Lung (tissue), 12 donors: ENCODE measurements around the gene CRB2. TPM values are rescaled to one million over a fixed set of nuclear protein-coding genes. Genes with fewer than 3 reads are reported as not detected.
"Not testable (repeated sequence)": the region's sequence is repeated elsewhere in the genome, so short reads cannot be mapped to it uniquely, and the experiment has no call there.

Experiments used
- ATAC-seq: fragments of 200-7000 bp; cut with Tn5 transposase; one replicate; pipeline ENCODE4 v1.9.1; 2020; ENCODE audit warnings: moderate number of reproducible peaks; ENCODE audit not compliant: insufficient read depth, low FRiP score
- DNase-seq, 3 donors: peaks; one replicate each; pipeline ENCODE4 v3.0.0-alpha.2; 2013 to 2017
- H3K27ac ChIP-seq, 2 donors: one replicate each; pipeline ENCODE4 v1.5.1; 2013; ENCODE audit warnings: mild to moderate bottlenecking in 2 of 2, moderate library complexity in 2 of 2, control low read depth in 1 of 2, inconsistent platforms in 1 of 2, low read depth in 1 of 2, low read length in 1 of 2
- H3K27me3 ChIP-seq, 3 donors: one replicate each; pipeline ENCODE4 v1.5.1; 2013; ENCODE audit warnings: low read length in 2 of 3; ENCODE audit not compliant: control insufficient read depth in 3 of 3, insufficient read depth in 3 of 3
- H3K36me3 ChIP-seq, 4 donors: one replicate each; pipeline ENCODE4 v1.5.1; 2013; ENCODE audit warnings: low read length in 4 of 4, mild to moderate bottlenecking in 1 of 4, moderate library complexity in 1 of 4; ENCODE audit not compliant: control insufficient read depth in 4 of 4, insufficient read depth in 4 of 4
- H3K4me1 ChIP-seq, 5 donors: one replicate each; pipeline ENCODE4 v1.5.1; 2013; ENCODE audit warnings: low read length in 5 of 5, mild to moderate bottlenecking in 2 of 5, moderate library complexity in 1 of 5; ENCODE audit not compliant: control insufficient read depth in 5 of 5, insufficient read depth in 5 of 5
- H3K4me3 ChIP-seq: one replicate; pipeline ENCODE4 v1.5.1; 2013; ENCODE audit warnings: mild to moderate bottlenecking, control low read depth, moderate library complexity
- H3K9ac ChIP-seq, 2 donors: one replicate each; pipeline ENCODE4 v1.5.1; 2013; ENCODE audit warnings: low read length in 2 of 2, control low read depth in 1 of 2; ENCODE audit not compliant: insufficient read depth in 1 of 2
- H3K9me3 ChIP-seq, 4 donors: one replicate each; pipeline ENCODE4 v1.5.1; 2013; ENCODE audit warnings: low read length in 3 of 4, mild to moderate bottlenecking in 1 of 4, moderate library complexity in 1 of 4; ENCODE audit not compliant: control insufficient read depth in 4 of 4, insufficient read depth in 3 of 4
- WGBS, 2 donors: extraction: QIAGEN DNeasy Blood & Tissue Kit; methylation state at CpG; one replicate each; pipeline ENCODE4 v1.1.7; 2013; 5-methylcytosine and 5-hydroxymethylcytosine counted together
- polyA plus RNA-seq, 2 donors: library from polyadenylated mRNA; stranded (reverse); fragments of 200-250 nt; gene quantifications; one replicate each; pipeline ENCODE4 v1.2.1, GENCODE V29; 2013
- total RNA-seq, 2 donors: library from RNA; depleted of rRNA in 1 of 2; stranded (reverse); fragments of >200 nt in 1 of 2; gene quantifications; one replicate each; pipeline ENCODE4 v1.2.1, GENCODE V29; 2014 to 2021
- TF ChIP-seq, protein P1 (sequence below): IDR thresholded peaks from 2 replicates; pipeline ENCODE4 v1.5.1; 2012; ENCODE audit warnings: mild to moderate bottlenecking; ENCODE audit errors: control extremely low read depth, extremely low read depth
- donor health status: control.
- donor health status: control.
- donor health status: Bipolar disorder and iron deficiency.
- donor health status: healthy.
- donor health status: DM: yes; HTN: yes; CAD: no.

CRB2 gene
- total and polyA plus RNA-seq, 4 donors: 0.01 to 0.34 (median 0.21) TPM

GRCh38 chr9:123329329-123329955, 26.6 kb upstream of the CRB2 start:
- Histone ChIP-seq H3K27ac (no peak overlapping the region), H3K9me3 (peaks cover 0 to 2% (median 0%) of the 10 kb centered on the region in 4 donors), H3K27me3 (no peaks in the 10 kb centered on the region), H3K4me1 (peaks cover 0 to 5% (median 0%) of the 10 kb centered on the region in 5 donors), H3K9ac (no peak overlapping the region), H3K36me3 (no peaks in the 10 kb centered on the region), H3K4me3 (no peak overlapping the region)
- DNase-seq: no peak
- WGBS, 2 donors: 48 to 63% methylated on average over 6 of the region's 6 CpGs
- no peak for ATAC-seq
- TF ChIP-seq, protein P1, sequence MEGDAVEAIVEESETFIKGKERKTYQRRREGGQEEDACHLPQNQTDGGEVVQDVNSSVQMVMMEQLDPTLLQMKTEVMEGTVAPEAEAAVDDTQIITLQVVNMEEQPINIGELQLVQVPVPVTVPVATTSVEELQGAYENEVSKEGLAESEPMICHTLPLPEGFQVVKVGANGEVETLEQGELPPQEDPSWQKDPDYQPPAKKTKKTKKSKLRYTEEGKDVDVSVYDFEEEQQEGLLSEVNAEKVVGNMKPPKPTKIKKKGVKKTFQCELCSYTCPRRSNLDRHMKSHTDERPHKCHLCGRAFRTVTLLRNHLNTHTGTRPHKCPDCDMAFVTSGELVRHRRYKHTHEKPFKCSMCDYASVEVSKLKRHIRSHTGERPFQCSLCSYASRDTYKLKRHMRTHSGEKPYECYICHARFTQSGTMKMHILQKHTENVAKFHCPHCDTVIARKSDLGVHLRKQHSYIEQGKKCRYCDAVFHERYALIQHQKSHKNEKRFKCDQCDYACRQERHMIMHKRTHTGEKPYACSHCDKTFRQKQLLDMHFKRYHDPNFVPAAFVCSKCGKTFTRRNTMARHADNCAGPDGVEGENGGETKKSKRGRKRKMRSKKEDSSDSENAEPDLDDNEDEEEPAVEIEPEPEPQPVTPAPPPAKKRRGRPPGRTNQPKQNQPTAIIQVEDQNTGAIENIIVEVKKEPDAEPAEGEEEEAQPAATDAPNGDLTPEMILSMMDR: no peak

- no peak overlapping the region for H3K27ac ChIP-seq
- whole genome bisulfite sequencing, 2 donors: 87 to 91% methylated on average over 15 of the region's 15 CpGs
- ATAC-seq (no peak), DNase-seq (no peak)
- peaks cover 0 to 22% (median 6%) of the 10 kb centered on the region in 5 donors for H3K4me1 ChIP-seq
- TF ChIP-seq, protein P1: no peak
- no peak overlapping the region for H3K9ac ChIP-seq
- no peaks in the 10 kb centered on the region for H3K36me3 ChIP-seq
- H3K9me3 ChIP-seq: no peaks in the 10 kb centered on the region
- no peaks in the 10 kb centered on the region for H3K27me3 ChIP-seq
- no peak overlapping the region for H3K4me3 ChIP-seq
Measured at GRCh38 chr9:123331346-123332060, 24.5 kb upstream of the CRB2 start.

GRCh38 chr9:123333058-123333669, 22.8 kb upstream of the CRB2 start:
- DNase-seq, H3K27ac ChIP-seq, H3K9me3 ChIP-seq, ATAC-seq, H3K4me3 ChIP-seq, H3K36me3 ChIP-seq, H3K27me3 ChIP-seq, H3K9ac ChIP-seq: not testable (repeated sequence)
- 64 to 74% methylated on average over 8 of the region's 8 CpGs for WGBS, 2 donors
- H3K4me1 ChIP-seq: peaks cover 0 to 18% (median 6%) of the 10 kb centered on the region in 5 donors

DNA sequence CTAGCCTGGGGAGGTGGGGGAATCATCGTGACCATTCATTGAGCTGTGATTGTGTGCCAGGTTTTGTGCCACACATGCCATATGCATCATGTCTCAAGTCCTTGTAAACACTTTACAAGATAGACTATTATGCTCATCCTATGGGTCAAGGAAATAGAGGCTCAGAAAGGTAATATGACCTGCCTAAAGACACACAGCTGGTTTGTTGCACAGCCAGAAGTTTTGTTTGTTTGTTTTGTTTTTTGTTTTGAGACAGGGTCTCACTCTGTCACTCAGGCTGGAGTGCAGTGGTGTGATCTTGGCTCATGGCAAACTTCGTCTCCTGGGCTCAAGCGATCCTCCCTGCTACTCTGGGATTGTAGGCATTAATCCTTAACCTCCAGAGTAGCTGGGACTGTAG, 21.4 kb upstream of the CRB2 start:
- no peak overlapping the region for H3K4me3 ChIP-seq
- H3K9me3 ChIP-seq: no peaks in the 10 kb centered on the region
- no peak for ATAC-seq
- no peaks in the 10 kb centered on the region for H3K36me3 ChIP-seq
- no peaks in the 10 kb centered on the region for H3K27me3 ChIP-seq
- H3K4me1 ChIP-seq: peaks cover 0 to 18% (median 10%) of the 10 kb centered on the region in 5 donors
- TF ChIP-seq, protein P1: no peak
- WGBS, 2 donors: 92 to 99% methylated on average over 3 of the region's 3 CpGs
- H3K27ac ChIP-seq: no peak overlapping the region
- DNase-seq: no peak
- no peak overlapping the region for H3K9ac ChIP-seq
